NCI-H345 treated with DMSO at 0.1 percent for 48 hours (cell line): ENCODE measurements around the gene TMIGD3.

Experiments
- DNase-seq: peaks from one replicate; lab custom pipeline; 2025; ENCODE audit not compliant: unreplicated experiment; lab: John Stamatoyannopoulos, UW

Gene TMIGD3

GRCh38 chr1:111448918-111449702 lies 54.3 kb downstream of the TMIGD3 start, which contains the start of the genes ATP5PB and WDR77:
Gene ATP5PB (plus strand): TSS chr1:111449464. CDS start chr1:111449542, 78 bp downstream.
Gene WDR77 (minus strand): TSS chr1:111449256. CDS start chr1:111449169, 87 bp downstream.
- peak; percentile 99 for DNase-seq

DNA sequence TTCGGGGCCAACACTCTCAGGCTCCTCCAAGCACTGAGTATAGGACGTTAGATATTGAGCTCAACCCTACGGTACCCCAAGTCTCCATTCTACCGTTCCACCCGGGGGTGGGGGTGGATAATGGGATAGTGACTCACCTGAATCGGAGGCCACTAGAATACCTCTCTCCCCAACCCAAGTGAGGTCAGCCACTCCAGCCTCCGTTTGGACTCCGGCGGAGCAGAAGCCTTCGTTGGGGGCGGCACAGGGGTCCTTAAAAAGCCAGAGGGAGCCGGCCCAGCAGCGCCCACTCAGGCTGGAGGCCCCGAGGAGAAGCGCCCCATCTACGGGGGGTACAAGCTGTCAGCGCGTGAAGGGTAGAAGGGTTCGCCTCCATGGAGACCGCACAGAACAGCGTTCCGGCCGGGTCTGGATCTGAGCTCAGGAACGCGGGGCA lies 54.9 kb downstream of the TMIGD3 start:
- no peak for DNase-seq

DNA sequence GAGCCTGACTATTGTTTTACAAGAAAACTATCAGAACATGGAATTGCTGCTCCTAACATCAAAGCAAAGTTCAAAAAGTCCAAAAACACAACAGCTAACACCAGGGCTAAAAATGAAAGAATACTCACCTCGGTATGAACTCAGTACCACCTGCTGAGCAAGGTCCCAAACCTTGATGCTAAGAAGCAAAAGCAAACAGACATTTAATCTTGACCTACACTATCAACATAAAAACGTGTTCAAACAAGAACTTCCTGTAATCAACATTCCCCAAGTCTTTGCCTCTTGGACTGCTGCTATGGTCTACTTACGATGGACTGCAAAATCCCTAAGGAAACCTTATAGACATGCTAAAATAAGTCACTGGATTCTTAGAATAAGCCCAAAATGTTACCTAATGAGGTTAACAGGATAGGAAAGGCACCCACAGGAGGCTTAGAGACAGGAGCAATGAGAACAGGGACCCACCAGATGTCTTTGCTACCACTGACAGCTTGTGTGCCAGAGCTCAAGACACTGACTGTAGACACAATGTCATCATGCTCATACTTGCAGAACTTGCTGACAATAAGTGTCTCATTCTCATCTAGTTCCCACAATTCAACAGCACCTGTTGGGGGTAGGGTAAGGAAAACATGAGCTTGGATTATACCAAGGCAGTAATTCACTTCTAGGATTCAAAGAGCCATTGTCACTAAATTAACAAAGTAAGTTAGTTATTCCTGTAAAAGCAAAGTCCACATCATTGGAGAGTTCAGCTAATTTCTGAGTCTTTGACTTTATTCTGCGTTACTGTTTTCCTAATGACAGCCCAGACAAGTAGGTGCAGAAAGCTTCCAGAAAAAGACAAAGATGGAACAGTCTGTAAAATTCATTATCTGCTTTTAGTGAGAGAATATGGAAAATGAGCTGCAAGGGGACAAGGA lies 56.2 kb downstream of the TMIGD3 start:
- no peak for DNase-seq

DNA sequence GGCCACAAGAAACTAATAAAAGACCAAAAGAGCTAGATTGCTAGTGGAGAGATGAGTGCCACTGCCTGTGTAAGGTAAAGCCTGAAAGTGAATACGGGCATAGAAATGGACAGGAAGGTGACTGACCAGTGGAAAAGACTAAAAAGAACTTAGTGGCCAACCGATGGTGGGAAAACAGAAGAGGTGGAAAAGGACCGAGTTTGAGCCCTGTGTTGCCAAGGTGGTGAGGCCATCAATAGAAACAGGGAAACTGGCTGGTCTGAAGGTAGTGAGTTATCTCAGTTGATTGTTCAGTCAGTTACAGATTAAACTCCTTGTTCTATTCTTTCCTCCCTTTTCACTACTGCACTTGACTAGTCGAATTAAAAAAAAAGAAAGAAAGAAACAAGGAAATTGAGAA lies 56.9 kb downstream of the TMIGD3 start:
- no peak for DNase-seq

- DNase-seq, result no peak
Observed at GRCh38 chr1:111444031-111444430, 59.4 kb downstream of the TMIGD3 start.

DNA sequence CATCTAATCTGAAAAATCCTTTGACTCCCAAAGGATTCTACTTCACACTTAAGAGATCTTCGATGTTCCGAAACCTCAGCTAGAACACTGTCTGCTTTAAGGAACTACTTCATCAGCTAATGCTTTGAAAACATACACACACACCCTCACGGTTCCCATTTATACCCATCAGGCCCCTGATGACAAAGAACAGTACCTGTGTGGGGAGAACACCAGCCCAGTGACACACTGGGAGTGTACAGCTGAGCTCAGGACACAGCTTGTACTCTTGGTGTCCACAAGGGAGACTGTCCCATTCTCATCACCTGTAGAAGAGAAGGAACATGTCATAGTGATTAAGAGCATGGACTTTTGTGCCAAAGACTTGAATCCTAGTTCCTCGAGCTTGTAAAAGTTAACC lies 61.0 kb downstream of the TMIGD3 start:
- no peak for DNase-seq

DNA sequence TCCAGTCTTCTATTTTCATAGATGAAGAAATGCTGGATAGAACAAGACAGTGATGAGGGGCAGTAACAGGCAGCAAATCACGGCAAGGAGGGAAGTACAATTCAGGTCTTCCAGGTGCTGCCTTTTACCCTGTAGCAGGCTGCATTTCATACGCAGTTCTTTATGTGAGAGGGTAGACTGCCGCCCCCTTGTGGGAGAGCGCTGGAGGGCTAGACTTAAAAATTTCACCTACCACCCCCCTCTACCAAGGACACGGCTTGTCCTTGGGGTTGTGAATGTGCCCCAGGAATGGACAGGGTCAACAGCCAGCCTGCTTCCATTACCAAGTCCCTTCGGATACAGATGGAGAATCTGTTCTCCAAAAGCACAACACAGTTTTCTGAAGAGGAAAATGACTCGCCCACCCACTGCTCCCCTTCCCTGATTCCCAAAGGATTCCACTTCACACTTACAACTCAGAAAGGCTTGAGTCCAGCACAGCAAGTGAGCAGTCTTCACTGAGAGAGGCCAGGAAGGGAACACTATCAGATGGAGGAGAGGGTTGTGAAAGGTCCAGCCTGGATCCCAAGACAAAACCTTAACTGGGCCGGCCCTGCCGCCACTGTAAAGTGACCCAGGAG lies 61.8 kb downstream of the TMIGD3 start:
- no peak for DNase-seq

DNA sequence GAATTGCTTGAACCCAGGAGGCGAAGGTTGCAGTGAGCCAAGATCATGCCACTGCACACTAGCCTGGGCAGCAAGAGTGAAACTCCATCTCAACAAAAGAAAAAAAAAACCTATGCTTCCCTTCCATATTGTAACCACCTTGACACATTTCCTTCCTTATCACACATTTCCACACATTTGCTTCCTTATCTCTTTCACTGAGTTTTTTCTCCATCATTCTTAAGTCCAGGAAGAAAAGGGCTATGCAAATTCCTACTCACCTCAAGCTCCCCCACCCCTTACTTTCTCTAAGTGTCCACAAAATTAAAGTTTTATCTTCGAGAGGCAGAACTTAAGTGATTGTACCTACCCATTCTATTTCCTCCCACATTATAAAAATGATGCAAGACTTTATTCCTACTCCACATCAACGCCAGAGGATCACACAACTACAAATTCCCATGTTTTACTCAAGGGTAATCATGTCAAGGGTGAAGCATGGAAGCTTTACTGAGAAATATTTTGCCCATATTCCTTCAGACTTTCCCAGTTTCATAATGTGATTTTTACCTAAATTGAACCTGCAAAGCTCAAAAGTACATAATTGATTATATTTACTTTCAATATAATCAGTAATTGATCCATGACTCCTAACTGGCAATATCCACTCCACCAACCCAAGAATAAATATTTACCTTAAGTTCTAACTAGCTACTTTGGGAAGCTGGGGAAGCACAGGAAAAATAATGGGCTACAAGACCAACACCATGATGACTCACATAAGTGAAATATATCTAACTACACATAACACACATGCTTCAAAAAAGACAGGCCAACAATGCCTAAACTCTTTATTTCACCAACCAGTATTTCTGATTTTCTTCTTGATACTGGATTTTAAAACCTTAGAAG lies 63.7 kb downstream of the TMIGD3 start:
- no peak for DNase-seq

DNA sequence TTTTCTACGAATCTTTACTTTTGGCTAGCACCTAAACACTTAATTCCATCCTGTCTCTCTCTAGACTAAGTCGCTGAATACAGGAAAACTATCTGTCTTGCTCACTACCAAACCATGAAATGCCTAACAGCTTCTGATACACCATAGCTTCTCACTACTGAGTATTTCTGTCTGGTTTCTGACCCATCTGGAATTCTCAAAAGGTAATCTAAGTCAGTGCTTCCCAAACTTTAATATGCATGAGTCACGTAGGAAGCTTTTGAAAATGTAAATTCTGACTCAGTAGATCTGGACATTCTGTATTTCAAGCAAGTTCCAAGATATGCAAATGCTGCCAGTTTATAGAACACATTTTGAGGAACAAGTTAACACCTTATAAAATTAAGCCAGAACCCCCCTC lies 66.7 kb downstream of the TMIGD3 start:
- DNase-seq, result no peak
